CD4-positive, CD25-positive, alpha-beta regulatory T cell (primary cell): ENCODE measurements around the gene ACOD1. TPM values are rescaled to one million over a fixed set of nuclear protein-coding genes. Genes with fewer than 3 reads are reported as not detected.

ENCODE experiments used
- ATAC-seq, 2 donors: fragments of 150-1000 bp; cut with Tn5 transposase; one replicate each; pipeline ENCODE4 v1.10.0; 2021; ENCODE audit warnings: low read depth in 2 of 2, moderate number of reproducible peaks in 2 of 2, moderate library complexity in 1 of 2
- DNase-seq, 3 donors: peaks; one replicate each; pipeline versions ENCODE4 v3.0.0 to v3.0.0-alpha.2; 2012 to 2022; ENCODE audit warnings: mixed read lengths in 1 of 3
- H3K27ac ChIP-seq: one replicate; pipeline ENCODE4 v1.7.0; 2013; ENCODE audit warnings: mild to moderate bottlenecking, low read length; ENCODE audit not compliant: insufficient read depth, poor library complexity, severe bottlenecking
- H3K27me3 ChIP-seq: one replicate; pipeline ENCODE4 v1.7.0; 2013; ENCODE audit warnings: low read length; ENCODE audit not compliant: control insufficient read depth, insufficient read depth
- H3K36me3 ChIP-seq: one replicate; pipeline ENCODE4 v1.7.0; 2013; ENCODE audit warnings: mild to moderate bottlenecking, low read length, moderate library complexity; ENCODE audit not compliant: control insufficient read depth, insufficient read depth
- H3K4me1 ChIP-seq: 2 replicates; pipeline ENCODE4 v1.7.0; 2013; ENCODE audit warnings: mild to moderate bottlenecking, low read length; ENCODE audit not compliant: insufficient read depth, control insufficient read depth, poor library complexity, severe bottlenecking
- H3K4me3 ChIP-seq: one replicate; pipeline ENCODE4 v1.7.0; 2013; ENCODE audit warnings: low read depth, mild to moderate bottlenecking, low read length, moderate library complexity
- H3K9me3 ChIP-seq, 2 experiments: 1 replicate in 1 of 2; 2 replicates in 1 of 2; pipeline ENCODE4 v1.7.0; 2013; ENCODE audit warnings: low read length in 2 of 2, mild to moderate bottlenecking in 1 of 2, moderate library complexity in 1 of 2; ENCODE audit not compliant: control insufficient read depth in 2 of 2
- H3K27ac Mint-ChIP-seq, 3 donors: one replicate each; pipeline ENCODE4 v1.8.0; 2020 to 2022; ENCODE audit warnings: mild to moderate bottlenecking in 3 of 3, mixed read lengths in 3 of 3, moderate library complexity in 2 of 3
- H3K27me3 Mint-ChIP-seq: one replicate; pipeline ENCODE4 v1.8.0; 2022; ENCODE audit warnings: mild to moderate bottlenecking, mixed read lengths
- H3K36me3 Mint-ChIP-seq: one replicate; pipeline ENCODE4 v1.8.0; 2020; ENCODE audit warnings: mixed read lengths
- H3K4me1 Mint-ChIP-seq, 4 donors: one replicate each; pipeline ENCODE4 v1.8.0; 2020 to 2022; ENCODE audit warnings: mixed read lengths in 4 of 4, mild to moderate bottlenecking in 1 of 4
- H3K4me3 Mint-ChIP-seq, 4 donors: one replicate each; pipeline ENCODE4 v1.8.0; 2020 to 2022; ENCODE audit warnings: mild to moderate bottlenecking in 4 of 4, mixed read lengths in 4 of 4, moderate library complexity in 3 of 4
- H3K9me3 Mint-ChIP-seq, 7 donors: one replicate each; pipeline ENCODE4 v1.8.0; 2020 to 2022; ENCODE audit warnings: mixed read lengths in 7 of 7, mild to moderate bottlenecking in 3 of 7, moderate library complexity in 2 of 7
- polyA plus RNA-seq, 4 donors: library from polyadenylated mRNA; unstranded; fragments of 300-500 nt; fragmentation: Illumina TruSeq; gene quantifications; one replicate each; pipeline ENCODE4 v1.2.3, GENCODE V29; 2021
- total RNA-seq: library from RNA; stranded (reverse); gene quantifications from one replicate; pipeline ENCODE4 v1.2.3, GENCODE V29; 2022

Gene ACOD1
- total and polyA plus RNA-seq, 5 donors from 2014 or later: not detected

DNA sequence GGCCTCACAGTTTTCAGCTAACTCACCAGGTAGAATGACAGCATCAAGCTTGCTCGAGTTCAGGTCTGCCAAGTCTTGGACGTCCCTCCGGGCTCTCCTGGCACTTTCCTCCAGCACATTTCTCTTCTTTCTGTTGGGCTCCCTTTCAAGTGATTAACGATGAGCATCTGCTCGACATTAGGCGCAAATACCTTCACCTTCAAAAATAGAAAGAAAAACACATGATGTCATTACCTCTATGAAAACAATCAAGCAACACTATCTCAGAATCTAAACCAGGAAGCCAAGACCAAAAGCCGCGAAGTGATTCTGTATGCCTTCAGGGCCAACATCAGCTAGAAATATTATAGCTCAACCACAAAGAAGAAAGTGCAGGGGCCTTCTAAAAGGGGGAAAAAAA lies 28.2 kb downstream of the ACOD1 start:
- Histone ChIP-seq H3K36me3 (no peaks in the 10 kb centered on the region), H3K4me3 (peak overlapping the region; percentile 8), H3K4me1 (peaks cover 25% of the 10 kb centered on the region), H3K27ac (peak overlapping the region; percentile 62), H3K27me3 (peaks cover 9% of the 10 kb centered on the region), H3K9me3 (no peaks in the 10 kb centered on the region)
- ATAC-seq (peak; percentile 49 to 58), DNase-seq (peak; percentile 15 to 59 (median 33))
- H3K36me3 Mint-ChIP-seq: no peaks in the 10 kb centered on the region
- H3K4me1 Mint-ChIP-seq: peaks cover 3 to 19% (median 11%) of the 10 kb centered on the region in 4 donors
- peak overlapping the region in 3 of 4 donors; percentile 34 to 78 (median 65) for H3K4me3 Mint-ChIP-seq
- peaks cover 0 to 2% (median 0%) of the 10 kb centered on the region in 7 donors for H3K9me3 Mint-ChIP-seq
- peaks cover 49% of the 10 kb centered on the region for H3K27me3 Mint-ChIP-seq
- peak overlapping the region; percentile 79 to 90 (median 89) for H3K27ac Mint-ChIP-seq

DNA sequence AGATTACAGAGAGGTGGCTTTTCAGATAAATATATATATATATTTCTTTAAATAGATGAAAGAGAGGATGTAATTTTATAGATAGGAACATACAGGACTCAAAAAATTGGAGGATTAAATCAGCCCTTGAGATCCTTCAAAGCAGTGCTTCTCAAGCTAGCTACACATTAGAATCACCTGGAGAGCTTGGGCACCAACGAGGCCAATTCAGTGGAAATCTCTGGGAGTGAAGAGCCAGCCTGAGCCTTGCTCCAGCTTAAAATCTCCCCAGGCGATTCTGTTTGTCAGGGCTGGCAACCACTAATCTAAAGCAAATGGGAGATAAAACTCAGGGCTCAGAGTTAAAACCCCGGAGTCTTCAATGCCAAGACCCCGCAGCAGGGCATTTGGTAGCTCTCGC lies 28.6 kb downstream of the ACOD1 start:
- peak overlapping the region in 1 of 4 donors; percentile 34 for H3K4me3 Mint-ChIP-seq
- DNase-seq: no peak
- no peak for ATAC-seq
- Histone ChIP-seq H3K4me1 (peaks cover 25% of the 10 kb centered on the region), H3K9me3 (no peaks in the 10 kb centered on the region), H3K4me3 (no peak overlapping the region), H3K36me3 (no peaks in the 10 kb centered on the region), H3K27me3 (peaks cover 10% of the 10 kb centered on the region), H3K27ac (peak overlapping the region; percentile 62)
- peaks cover 0 to 2% (median 0%) of the 10 kb centered on the region in 7 donors for H3K9me3 Mint-ChIP-seq
- H3K27ac Mint-ChIP-seq: peak overlapping the region in 2 of 3 donors; percentile 21 to 90
- peaks cover 50% of the 10 kb centered on the region for H3K27me3 Mint-ChIP-seq
- H3K36me3 Mint-ChIP-seq: no peaks in the 10 kb centered on the region
- H3K4me1 Mint-ChIP-seq: peaks cover 3 to 19% (median 15%) of the 10 kb centered on the region in 4 donors

DNA sequence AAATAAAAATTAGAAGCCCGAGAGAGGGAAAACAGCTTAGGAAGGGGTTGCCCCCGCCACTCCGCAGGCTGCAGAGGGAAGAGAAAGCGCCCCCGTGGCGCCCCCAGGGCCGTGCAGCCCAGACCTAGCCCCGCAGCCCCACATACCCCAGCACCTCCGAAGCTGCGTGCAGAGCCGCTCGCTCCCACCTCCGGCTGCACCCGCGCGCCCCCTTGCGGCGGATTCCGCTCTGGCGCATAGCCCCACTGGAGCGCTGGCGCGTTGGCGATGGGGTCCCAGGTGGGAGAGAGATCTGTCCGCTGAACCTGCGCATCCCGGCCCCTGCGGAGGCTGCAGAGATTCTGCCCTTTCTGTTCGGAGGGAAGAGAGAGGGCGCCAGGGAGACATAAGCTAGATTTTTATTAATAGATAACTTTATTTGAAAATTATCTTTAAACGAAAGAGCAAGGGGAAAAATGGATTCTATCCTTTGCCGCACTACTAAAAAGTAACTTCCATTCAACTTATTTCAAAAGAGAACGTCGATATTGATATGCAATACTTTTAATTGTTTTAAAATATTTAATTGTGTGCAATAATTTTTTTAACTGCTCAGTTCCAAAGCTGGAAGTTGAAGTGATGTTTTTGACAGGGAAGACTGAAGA lies 31.9 kb downstream of the ACOD1 start:
- Mint-ChIP-seq H3K4me3 (peak overlapping the region in 1 of 4 donors; percentile 33), H3K27ac (no peak overlapping the region), H3K36me3 (no peaks in the 10 kb centered on the region), H3K9me3 (peaks cover 0 to 2% (median 0%) of the 10 kb centered on the region in 7 donors), H3K4me1 (peaks cover 3 to 19% (median 15%) of the 10 kb centered on the region in 4 donors), H3K27me3 (peaks cover 36% of the 10 kb centered on the region)
- H3K4me1 ChIP-seq: peaks cover 25% of the 10 kb centered on the region
- no peaks in the 10 kb centered on the region for H3K9me3 ChIP-seq
- ATAC-seq: peak; percentile 93 to 97
- peaks cover 10% of the 10 kb centered on the region for H3K27me3 ChIP-seq
- peak; percentile 72 to 79 (median 77) for DNase-seq
- no peak overlapping the region for H3K27ac ChIP-seq
- H3K4me3 ChIP-seq: peak overlapping the region; percentile 10
- H3K36me3 ChIP-seq: no peaks in the 10 kb centered on the region

DNA sequence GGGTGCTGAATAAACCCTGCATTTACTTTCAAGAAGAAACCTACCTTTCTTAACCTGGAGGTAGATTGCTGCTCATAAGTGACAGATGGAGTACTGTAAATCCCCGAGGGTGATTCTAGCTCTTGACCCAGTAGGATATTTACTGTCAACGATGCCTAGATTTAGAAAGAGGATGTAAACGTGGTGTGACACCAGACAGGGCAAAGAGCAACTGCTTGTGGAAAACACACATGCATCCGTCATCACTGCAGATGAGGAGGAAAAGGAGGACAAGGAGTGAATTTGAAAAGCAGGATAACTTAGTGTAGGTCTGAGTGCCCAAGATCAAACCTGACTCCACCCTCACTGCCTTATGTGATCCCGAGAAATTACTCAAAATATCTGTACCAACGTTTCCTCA lies 33.8 kb downstream of the ACOD1 start:
- Histone ChIP-seq H3K27me3 (peaks cover 10% of the 10 kb centered on the region), H3K4me1 (peaks cover 14% of the 10 kb centered on the region), H3K4me3 (no peak overlapping the region), H3K36me3 (no peaks in the 10 kb centered on the region), H3K27ac (no peak overlapping the region), H3K9me3 (no peaks in the 10 kb centered on the region)
- no peak for DNase-seq
- Mint-ChIP-seq H3K27ac (no peak overlapping the region), H3K27me3 (peaks cover 41% of the 10 kb centered on the region), H3K36me3 (no peaks in the 10 kb centered on the region), H3K9me3 (peaks cover 0 to 2% (median 0%) of the 10 kb centered on the region in 7 donors), H3K4me3 (no peak overlapping the region), H3K4me1 (peaks cover 2 to 11% (median 9%) of the 10 kb centered on the region in 4 donors)
- no peak for ATAC-seq

DNA sequence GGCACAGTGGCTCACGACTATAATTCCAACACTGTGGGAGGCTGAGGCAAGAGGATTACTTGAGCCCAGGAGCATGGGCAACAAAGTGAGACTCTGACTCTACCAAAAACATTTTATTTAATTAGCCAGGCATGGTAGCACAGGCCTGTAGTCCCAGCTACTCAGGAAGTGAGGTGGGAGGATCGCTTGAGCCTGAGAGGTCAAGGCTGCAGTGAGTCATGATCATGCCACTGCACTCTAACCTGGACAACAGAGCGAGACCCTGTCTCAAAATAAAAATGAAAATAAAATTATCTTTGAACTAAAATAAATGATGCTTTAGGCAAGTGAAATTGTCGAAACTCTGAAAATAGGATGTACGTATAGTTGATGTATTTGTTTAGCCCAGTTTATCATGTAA lies 35.4 kb downstream of the ACOD1 start:
- Histone ChIP-seq H3K36me3 (no peaks in the 10 kb centered on the region), H3K4me1 (peaks cover 8% of the 10 kb centered on the region), H3K27ac (no peak overlapping the region), H3K27me3 (peaks cover 10% of the 10 kb centered on the region), H3K4me3 (no peak overlapping the region), H3K9me3 (no peaks in the 10 kb centered on the region)
- no peaks in the 10 kb centered on the region for H3K36me3 Mint-ChIP-seq
- ATAC-seq: no peak
- peaks cover 32% of the 10 kb centered on the region for H3K27me3 Mint-ChIP-seq
- no peak overlapping the region for H3K27ac Mint-ChIP-seq
- H3K9me3 Mint-ChIP-seq: peaks cover 0 to 2% (median 0%) of the 10 kb centered on the region in 7 donors
- H3K4me3 Mint-ChIP-seq: no peak overlapping the region
- H3K4me1 Mint-ChIP-seq: peaks cover 2 to 11% (median 8%) of the 10 kb centered on the region in 4 donors
- no peak for DNase-seq

DNA sequence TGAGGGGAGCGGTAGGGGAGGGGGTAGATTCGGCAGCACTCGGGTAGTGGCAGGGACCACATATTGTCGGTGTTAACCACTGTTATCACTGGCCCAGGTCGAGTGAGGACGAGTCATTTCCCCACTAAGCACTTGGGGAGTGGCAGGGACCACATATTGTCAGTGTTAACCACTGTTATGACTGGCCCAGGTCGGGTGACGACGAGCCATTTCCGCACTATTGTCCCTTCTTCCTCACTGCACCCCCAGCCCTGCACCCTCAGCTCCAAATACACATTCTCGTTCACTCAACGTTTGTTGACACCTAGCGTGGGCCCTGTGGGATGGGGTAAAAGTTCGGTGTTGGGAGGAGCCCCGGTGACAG lies 43.1 kb downstream of the ACOD1 start:
- ATAC-seq: peak; percentile 62 to 70
- DNase-seq: peak; percentile 73 to 86 (median 86)
- Histone ChIP-seq H3K4me1 (peaks cover 28% of the 10 kb centered on the region), H3K9me3 (no peaks in the 10 kb centered on the region), H3K4me3 (peak overlapping the region; percentile 51), H3K36me3 (peaks cover 7% of the 10 kb centered on the region), H3K27ac (peak overlapping the region; percentile 99), H3K27me3 (no peaks in the 10 kb centered on the region)
- Mint-ChIP-seq H3K36me3 (peaks cover 8% of the 10 kb centered on the region), H3K4me3 (peak overlapping the region; percentile 90 to 98 (median 95)), H3K27me3 (no peaks in the 10 kb centered on the region), H3K27ac (peak overlapping the region; percentile 98 to 100 (median 99)), H3K9me3 (no peaks in the 10 kb centered on the region), H3K4me1 (peaks cover 7 to 55% (median 33%) of the 10 kb centered on the region in 4 donors)

DNA sequence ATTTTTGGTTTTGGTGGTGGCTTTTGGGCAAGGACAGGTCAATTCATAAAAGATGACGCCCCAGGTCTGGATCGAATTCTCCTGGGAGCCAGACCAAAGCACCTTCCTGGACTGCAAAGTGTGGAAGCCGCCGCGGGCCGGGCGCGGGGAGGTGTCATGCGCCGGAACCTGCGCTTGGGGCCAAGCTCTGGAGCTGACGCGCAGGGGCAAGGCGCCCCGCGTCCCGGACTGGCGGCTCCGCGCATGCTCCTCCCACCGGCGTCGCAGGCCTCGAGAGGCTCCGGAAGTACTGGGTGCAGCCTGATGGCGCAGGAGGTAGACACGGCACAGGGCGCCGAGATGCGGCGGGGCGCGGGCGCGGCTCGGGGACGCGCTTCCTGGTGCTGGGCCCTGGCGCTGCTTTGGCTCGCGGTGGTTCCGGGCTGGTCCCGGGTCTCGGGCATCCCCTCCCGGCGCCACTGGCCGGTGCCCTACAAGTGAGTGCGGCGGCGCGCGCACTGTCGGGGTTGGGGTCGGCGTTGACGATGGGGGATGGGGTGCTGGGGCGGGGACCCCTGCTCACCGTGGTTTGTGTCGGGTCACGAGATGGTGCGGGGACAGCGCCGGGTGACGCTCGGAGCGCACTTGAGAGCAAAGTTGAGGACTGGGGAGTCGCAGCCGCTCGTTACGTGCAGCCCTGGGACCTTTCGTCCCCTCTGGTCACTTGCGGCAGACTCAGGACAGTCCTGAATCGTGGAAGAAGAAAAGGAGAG lies 43.7 kb downstream of the ACOD1 start, which contains the start of gene CLN5:
Gene CLN5 (plus strand): TSS at position 286 of the 752 bp plus-strand sequence. CDS start 18 bp downstream, at position 304.
- peaks cover 12% of the 10 kb centered on the region for H3K36me3 Mint-ChIP-seq
- Histone ChIP-seq H3K36me3 (peaks cover 7% of the 10 kb centered on the region), H3K9me3 (no peaks in the 10 kb centered on the region), H3K4me3 (peak within 1 kb of the TSS; percentile 99), H3K27me3 (no peaks in the 10 kb centered on the region), H3K27ac (peak within 1 kb of the TSS; percentile 99), H3K4me1 (peaks cover 28% of the 10 kb centered on the region)
- no peaks in the 10 kb centered on the region for H3K27me3 Mint-ChIP-seq
- peak within 1 kb of the TSS; percentile 98 to 100 (median 99) for H3K27ac Mint-ChIP-seq
- no peaks in the 10 kb centered on the region for H3K9me3 Mint-ChIP-seq
- peaks cover 7 to 58% (median 37%) of the 10 kb centered on the region in 4 donors for H3K4me1 Mint-ChIP-seq
- H3K4me3 Mint-ChIP-seq: peak within 1 kb of the TSS; percentile 90 to 98 (median 95)
- ATAC-seq (peak; percentile 87 to 89), DNase-seq (peak; percentile 93 to 98 (median 97))
